A673 (cell line): ENCODE results near the gene UNKL.

ENCODE experiments used
- EZH2 ChIP-seq: fragments of 200-600 bp; sonication (generic); IDR thresholded peaks from 2 replicates; pipeline ENCODE4 v1.6.1; 2017; ENCODE audit warnings: borderline replicate concordance, low read depth, mild to moderate bottlenecking, mixed read lengths, antibody characterized with exemption, low read length; ENCODE audit not compliant: poor library complexity, severe bottlenecking
- TF ChIP-seq, protein P1 (sequence below): fragments of 300-800, 200-600 bp; sonication (generic); conservative IDR thresholded peaks from 2 replicates; pipeline ENCODE4 v1.5.1; 2017; ENCODE audit warnings: low read depth, mild to moderate bottlenecking, antibody characterized with exemption, low read length, moderate library complexity, mixed read lengths

DNA sequence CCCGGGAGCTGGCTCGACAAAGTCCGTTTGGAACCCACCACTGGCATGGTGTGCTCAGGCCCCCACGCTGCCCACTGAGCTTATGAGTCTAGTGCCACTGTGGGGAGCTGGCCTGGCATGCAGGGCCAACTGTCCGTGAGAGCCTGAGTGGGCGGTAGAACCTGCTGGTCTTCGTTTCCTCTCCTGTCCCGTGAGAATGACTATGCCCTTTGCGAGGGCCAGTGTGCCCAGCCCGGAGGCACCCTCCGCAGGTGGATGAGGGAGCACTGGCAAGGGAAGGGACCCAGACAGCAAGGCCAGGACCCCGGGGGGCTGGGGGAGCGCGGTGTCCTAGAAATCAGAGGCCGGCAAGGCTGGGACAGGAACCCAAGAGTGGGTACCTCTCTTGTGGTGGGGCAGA, 77.9 kb downstream of the UNKL start:
- TF ChIP-seq, protein P1, sequence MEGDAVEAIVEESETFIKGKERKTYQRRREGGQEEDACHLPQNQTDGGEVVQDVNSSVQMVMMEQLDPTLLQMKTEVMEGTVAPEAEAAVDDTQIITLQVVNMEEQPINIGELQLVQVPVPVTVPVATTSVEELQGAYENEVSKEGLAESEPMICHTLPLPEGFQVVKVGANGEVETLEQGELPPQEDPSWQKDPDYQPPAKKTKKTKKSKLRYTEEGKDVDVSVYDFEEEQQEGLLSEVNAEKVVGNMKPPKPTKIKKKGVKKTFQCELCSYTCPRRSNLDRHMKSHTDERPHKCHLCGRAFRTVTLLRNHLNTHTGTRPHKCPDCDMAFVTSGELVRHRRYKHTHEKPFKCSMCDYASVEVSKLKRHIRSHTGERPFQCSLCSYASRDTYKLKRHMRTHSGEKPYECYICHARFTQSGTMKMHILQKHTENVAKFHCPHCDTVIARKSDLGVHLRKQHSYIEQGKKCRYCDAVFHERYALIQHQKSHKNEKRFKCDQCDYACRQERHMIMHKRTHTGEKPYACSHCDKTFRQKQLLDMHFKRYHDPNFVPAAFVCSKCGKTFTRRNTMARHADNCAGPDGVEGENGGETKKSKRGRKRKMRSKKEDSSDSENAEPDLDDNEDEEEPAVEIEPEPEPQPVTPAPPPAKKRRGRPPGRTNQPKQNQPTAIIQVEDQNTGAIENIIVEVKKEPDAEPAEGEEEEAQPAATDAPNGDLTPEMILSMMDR: no peak
- TF ChIP-seq EZH2: no peak
